Neural progenitor cell (in vitro differentiated cells): ENCODE results near the gene EFTUD2. TPM values are rescaled to one million over a fixed set of nuclear protein-coding genes. Genes with fewer than 3 reads are reported as not detected.
"Not testable (repeated sequence)": the region's sequence is repeated elsewhere in the genome, so short reads cannot be mapped to it uniquely, and the experiment has no call there.

Source experiments
- DNase-seq: peaks from one replicate; pipeline ENCODE4 v3.0.0-alpha.2; 2016; ENCODE audit warnings: low spot score
- H2AFZ ChIP-seq: fragments of 200-600 bp; sonication (generic); replicated peaks from 2 replicates; pipeline ENCODE4 v1.6.1; 2016; ENCODE audit warnings: antibody characterized with exemption
- H3F3A ChIP-seq: fragments of 200-600 bp; sonication (generic); 2 replicates; pipeline ENCODE4 v1.6.1; 2016; ENCODE audit warnings: antibody characterized with exemption, low read depth
- H3K27ac ChIP-seq: fragments of 200-600 bp; sonication (generic); 2 replicates; pipeline ENCODE4 v1.5.1; 2016; ENCODE audit warnings: mild to moderate bottlenecking
- H3K27me3 ChIP-seq: fragments of 200-600 bp; sonication (generic); 2 replicates; pipeline ENCODE4 v1.6.1; 2016; ENCODE audit warnings: mild to moderate bottlenecking, moderate library complexity
- H3K36me3 ChIP-seq: fragments of 200-600 bp; sonication (generic); 2 replicates; pipeline ENCODE4 v1.5.1; 2016
- H3K4me1 ChIP-seq: fragments of 200-600 bp; sonication (generic); 2 replicates; pipeline ENCODE4 v1.6.1; 2016; ENCODE audit warnings: mixed run types
- H3K4me2 ChIP-seq: fragments of 200-600 bp; sonication (generic); 2 replicates; pipeline ENCODE4 v1.6.1; 2016
- H3K4me3 ChIP-seq: fragments of 200-600 bp; sonication (generic); 2 replicates; pipeline ENCODE4 v1.5.1; 2016
- H3K79me2 ChIP-seq: fragments of 200-600 bp; sonication (generic); 2 replicates; pipeline ENCODE4 v1.6.1; 2016; ENCODE audit warnings: low read depth
- H3K9ac ChIP-seq: fragments of 200-600 bp; sonication (generic); 2 replicates; pipeline ENCODE4 v1.6.1; 2016
- H3K9me3 ChIP-seq: fragments of 200-600 bp; sonication (generic); 2 replicates; pipeline ENCODE4 v1.5.1; 2016; ENCODE audit warnings: low read depth
- H4K20me1 ChIP-seq: fragments of 200-600 bp; sonication (generic); 2 replicates; pipeline ENCODE4 v1.6.1; 2016; ENCODE audit warnings: low read depth
- H3K27ac Mint-ChIP-seq: 3 replicates; pipeline ENCODE4 v1.8.0; 2021; ENCODE audit warnings: mixed read lengths
- H3K27me3 Mint-ChIP-seq: 2 replicates; pipeline ENCODE4 v1.8.0; 2022; ENCODE audit warnings: low read depth, mild to moderate bottlenecking, inconsistent platforms, moderate library complexity, mixed read lengths; ENCODE audit not compliant: insufficient read depth
- H3K36me3 Mint-ChIP-seq: 3 replicates; pipeline ENCODE4 v1.8.0; 2021; ENCODE audit warnings: mixed read lengths
- H3K4me1 Mint-ChIP-seq: 3 replicates; pipeline ENCODE4 v1.8.0; 2021; ENCODE audit warnings: mixed read lengths
- H3K4me3 Mint-ChIP-seq: 3 replicates; pipeline ENCODE4 v1.8.0; 2021; ENCODE audit warnings: mild to moderate bottlenecking, moderate library complexity, mixed read lengths
- H3K9me3 Mint-ChIP-seq: 3 replicates; pipeline ENCODE4 v1.8.0; 2020; ENCODE audit warnings: mixed read lengths
- CTCF ChIP-seq: fragments of 200-600 bp; sonication (generic); IDR thresholded peaks from 2 replicates; pipeline ENCODE4 v1.5.1; 2017; ENCODE audit warnings: antibody characterized with exemption, mild to moderate bottlenecking
- EZH2 ChIP-seq: fragments of 200-600 bp; sonication (generic); IDR thresholded peaks from 2 replicates; pipeline ENCODE4 v1.6.1; 2017; ENCODE audit warnings: antibody characterized with exemption, mild to moderate bottlenecking, moderate library complexity
- EZH2phosphoT487 ChIP-seq: fragments of 200-600 bp; sonication (generic); IDR thresholded peaks from 2 replicates; pipeline ENCODE4 v1.6.1; 2017; ENCODE audit warnings: antibody characterized with exemption
- total RNA-seq: library from RNA; depleted of rRNA; stranded (reverse); fragments of >200 nt; gene quantifications from 2 replicates; pipeline ENCODE4 v1.2.3, GENCODE V29; 2015; ENCODE audit warnings: low replicate concordance

EFTUD2 gene
- total RNA-seq, 1 donor from 2014 or later: 185 TPM

DNA sequence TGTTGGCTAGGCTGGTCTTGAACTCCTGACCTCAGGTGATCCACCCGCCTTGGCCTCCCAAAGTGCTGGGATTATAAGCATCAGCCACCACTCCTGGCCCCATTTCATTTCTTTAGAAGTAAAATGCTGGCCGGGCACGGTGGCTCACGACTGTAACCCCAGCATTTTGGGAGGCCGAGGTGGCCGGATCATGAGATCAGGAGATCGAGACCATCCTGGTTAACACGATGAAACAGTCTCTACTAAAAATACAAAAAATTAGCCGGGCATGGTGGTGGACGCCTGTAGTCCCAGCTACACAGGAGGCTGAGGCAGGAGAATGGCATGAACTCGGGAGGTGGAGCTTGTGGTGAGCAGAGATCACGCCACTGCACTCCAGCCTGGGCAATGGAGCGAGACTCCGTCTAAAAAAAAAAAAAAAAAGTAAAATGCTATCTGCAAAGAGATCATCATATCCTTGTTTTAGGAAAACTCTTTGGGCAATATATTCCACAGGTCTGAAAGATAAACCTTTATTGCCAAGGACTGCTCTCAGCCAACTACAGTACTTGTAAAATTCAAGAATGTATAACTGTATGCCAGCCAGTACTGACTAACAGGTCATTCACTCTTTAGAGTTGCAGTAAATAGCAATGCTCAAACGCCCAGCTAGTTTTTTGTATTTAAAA is 73.0 kb downstream of the EFTUD2 start:
- H3K4me1 ChIP-seq: peaks cover 16% of the 10 kb centered on the region
- H4K20me1 ChIP-seq: peaks cover 74% of the 10 kb centered on the region
- TF ChIP-seq EZH2phosphoT487 (no peak), CTCF (no peak), EZH2 (no peak)
- Mint-ChIP-seq H3K4me1 (peaks cover 23% of the 10 kb centered on the region), H3K9me3 (no peaks in the 10 kb centered on the region), H3K27ac (no peak overlapping the region), H3K4me3 (no peak overlapping the region), H3K27me3 (peaks cover 7% of the 10 kb centered on the region), H3K36me3 (peaks cover 2% of the 10 kb centered on the region)
- no peaks in the 10 kb centered on the region for H3K36me3 ChIP-seq
- no peaks in the 10 kb centered on the region for H3K9me3 ChIP-seq
- peaks cover 23% of the 10 kb centered on the region for H3F3A ChIP-seq
- no peaks in the 10 kb centered on the region for H3K27me3 ChIP-seq
- H2AFZ ChIP-seq: no peak overlapping the region
- no peak overlapping the region for H3K4me3 ChIP-seq
- no peak overlapping the region for H3K9ac ChIP-seq
- H3K27ac ChIP-seq: no peak overlapping the region
- no peak overlapping the region for H3K4me2 ChIP-seq
- DNase-seq: no peak
- H3K79me2 ChIP-seq: peaks cover 93% of the 10 kb centered on the region

DNA sequence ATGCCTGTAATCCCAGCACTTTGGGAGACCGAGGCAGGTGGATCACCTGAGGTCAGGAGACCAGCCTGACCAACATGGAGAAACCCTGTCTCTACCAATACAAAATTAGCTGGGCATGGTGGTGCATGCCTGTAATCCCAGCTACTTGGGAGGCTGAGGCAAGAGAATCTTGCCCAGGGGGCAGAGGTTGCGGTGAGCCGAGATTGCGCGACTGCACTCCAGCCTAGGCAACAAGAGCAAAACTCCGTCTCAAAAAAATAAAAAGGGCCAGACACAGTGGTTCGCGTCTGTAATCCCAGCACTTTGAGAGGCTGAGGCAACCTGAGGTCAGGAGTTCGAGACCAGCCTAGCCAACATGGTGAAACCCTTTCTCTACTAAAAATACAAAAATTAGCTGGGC is 74.0 kb downstream of the EFTUD2 start:
- H3K9me3 Mint-ChIP-seq, H3K27ac Mint-ChIP-seq, H3K4me3 Mint-ChIP-seq, H3K4me1 ChIP-seq, H3K27me3 ChIP-seq, H3K9ac ChIP-seq, H3K27me3 Mint-ChIP-seq, H3K36me3 Mint-ChIP-seq, H3K27ac ChIP-seq, DNase-seq, H3K9me3 ChIP-seq, H3K36me3 ChIP-seq, H2AFZ ChIP-seq, H3K4me2 ChIP-seq, H3K4me3 ChIP-seq: not testable (repeated sequence)
- H3K4me1 Mint-ChIP-seq: peaks cover 24% of the 10 kb centered on the region
- Histone ChIP-seq H4K20me1 (peaks cover 84% of the 10 kb centered on the region), H3K79me2 (peaks cover 97% of the 10 kb centered on the region), H3F3A (peaks cover 20% of the 10 kb centered on the region)

DNA sequence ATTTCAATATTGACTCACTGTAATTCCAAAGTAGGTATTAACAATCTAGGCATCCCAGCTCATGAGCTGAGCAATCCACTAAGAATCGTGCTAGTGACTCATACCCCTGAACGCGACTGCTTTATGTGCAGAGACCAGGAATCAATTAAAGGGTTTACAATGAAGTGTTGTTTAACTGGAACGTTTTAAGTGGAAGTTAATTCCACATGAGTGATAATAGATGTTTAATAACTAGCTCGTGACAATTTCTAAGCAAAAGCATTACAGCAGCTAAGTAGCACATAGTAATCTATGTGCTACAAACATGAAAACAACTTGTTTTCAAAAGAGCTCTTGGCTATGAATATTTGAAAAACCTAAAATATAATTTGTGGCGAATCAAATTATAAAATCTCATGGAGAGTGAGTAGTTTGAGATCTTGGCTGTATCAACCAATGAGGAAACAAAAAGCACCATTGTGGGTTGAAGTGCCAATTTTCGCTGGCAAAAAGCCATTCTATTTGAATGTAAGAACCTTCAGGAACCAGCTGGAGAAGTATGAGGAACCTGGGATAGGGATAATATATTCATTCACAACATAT is 78.5 kb downstream of the EFTUD2 start:
- no peaks in the 10 kb centered on the region for H3K27me3 ChIP-seq
- H2AFZ ChIP-seq: no peak overlapping the region
- H3K27me3 Mint-ChIP-seq: peaks cover 2% of the 10 kb centered on the region
- peaks cover 3% of the 10 kb centered on the region for H3K36me3 ChIP-seq
- DNase-seq: no peak
- no peaks in the 10 kb centered on the region for H3K9me3 Mint-ChIP-seq
- peaks cover 13% of the 10 kb centered on the region for H3K4me1 Mint-ChIP-seq
- TF ChIP-seq EZH2phosphoT487 (no peak), CTCF (no peak), EZH2 (no peak)
- H3K4me1 ChIP-seq: no peaks in the 10 kb centered on the region
- H3K79me2 ChIP-seq: peaks cover 100% of the 10 kb centered on the region
- H3K4me2 ChIP-seq: no peak overlapping the region
- H4K20me1 ChIP-seq: peaks cover 91% of the 10 kb centered on the region
- H3K27ac ChIP-seq: no peak overlapping the region
- H3K9ac ChIP-seq: no peak overlapping the region
- no peak overlapping the region for H3K4me3 ChIP-seq
- no peaks in the 10 kb centered on the region for H3K9me3 ChIP-seq
- H3F3A ChIP-seq: peaks cover 12% of the 10 kb centered on the region
- H3K27ac Mint-ChIP-seq: no peak overlapping the region
- no peak overlapping the region for H3K4me3 Mint-ChIP-seq
- H3K36me3 Mint-ChIP-seq: peaks cover 18% of the 10 kb centered on the region

- not testable (repeated sequence) for H3K27me3 ChIP-seq, H2AFZ ChIP-seq, H3K4me2 ChIP-seq, H3K27ac Mint-ChIP-seq, H3K27ac ChIP-seq, H3K9me3 ChIP-seq, H3K4me3 Mint-ChIP-seq, H3K4me3 ChIP-seq, H3K4me1 ChIP-seq, DNase-seq, H3K9ac ChIP-seq, H3K27me3 Mint-ChIP-seq, H3K9me3 Mint-ChIP-seq, H3K36me3 ChIP-seq
- Mint-ChIP-seq H3K36me3 (peaks cover 21% of the 10 kb centered on the region), H3K4me1 (peaks cover 12% of the 10 kb centered on the region)
- peaks cover 15% of the 10 kb centered on the region for H3F3A ChIP-seq
- H3K79me2 ChIP-seq: peaks cover 100% of the 10 kb centered on the region
- peaks cover 79% of the 10 kb centered on the region for H4K20me1 ChIP-seq
Measured at GRCh38 chr17:44818508-44818907, 80.7 kb downstream of the EFTUD2 start.
